ENCODE data around the gene TFF2. TPM values are rescaled to one million over a fixed set of nuclear protein-coding genes. Genes with fewer than 3 reads are reported as not detected.
A peak's percentile ranks its signal among the peaks of the same experiment; 100 is the strongest.

The TFF2 gene
- total RNA-seq, 4 donors from 2014 or later, result not detected

GRCh38 chr21:42338729-42339715, 11.8 kb downstream of the TFF2 start:
- intact Hi-C loops (cut with DNase I; ENCODE audit: low total_unique reads), result loop anchor here (10.0 kb wide), 1 partner anchor 196 kb away; no protein-coding TSS in a partner anchor
- in situ Hi-C loops (cut with MboI; ENCODE audit: low sequenced_read_pairs in 4 of 4), result loop anchor here in 1 of 4 donors (25.0 kb wide), 1 partner anchor 98 kb away; no protein-coding TSS in a partner anchor

GRCh38 chr21:42337830-42338728, 12.7 kb downstream of the TFF2 start:
- in situ Hi-C loops (cut with MboI; ENCODE audit: low sequenced_read_pairs in 4 of 4) (loop anchor here in 1 of 4 donors (25.0 kb wide), 1 partner anchor 99 kb away; no protein-coding TSS in a partner anchor), intact Hi-C loops (cut with DNase I; ENCODE audit: low total_unique reads) (loop anchor here (10.0 kb wide), 1 partner anchor 197 kb away; no protein-coding TSS in a partner anchor)
- Histone ChIP-seq H3K27me3 (peaks cover 7 to 18% (median 8%) of the 10 kb centered on the region in 3 donors), H3K36me3 (no peaks in the 10 kb centered on the region), H3K9me3 (no peaks in the 10 kb centered on the region), H3K4me3 (peak overlapping the region in 1 of 4 donors; percentile 30), H3K4me1 (no peaks in the 10 kb centered on the region), H3K27ac (no peak overlapping the region)
- TF ChIP-seq CTCF (IDR thresholded peaks at IDR 0.05 in 4 of 5, conservative IDR thresholded peaks at IDR 0.05 in 1 of 5) (peak in 3 of 5 experiments; percentile 45 to 62 (median 50)), POLR2A (IDR thresholded peaks at IDR 0.05) (no peak)
- ATAC-seq, result peak; percentile 69 to 89
- peak; percentile 18 to 42 for DNase-seq

More at GRCh38 chr21:42338729-42339715, 11.8 kb downstream of the TFF2 start:
- ATAC-seq, result no peak
- TF ChIP-seq CTCF (IDR thresholded peaks at IDR 0.05 in 4 of 5, conservative IDR thresholded peaks at IDR 0.05 in 1 of 5), result no peak
- no peak for TF ChIP-seq POLR2A (IDR thresholded peaks at IDR 0.05)
- no peak for DNase-seq
- Histone ChIP-seq H3K36me3 (no peaks in the 10 kb centered on the region), H3K27me3 (peaks cover 3 to 15% (median 7%) of the 10 kb centered on the region in 3 donors), H3K4me1 (no peaks in the 10 kb centered on the region), H3K4me3 (no peak overlapping the region), H3K27ac (no peak overlapping the region), H3K9me3 (no peaks in the 10 kb centered on the region)

- ATAC-seq (no peak), DNase-seq (no peak)
- no peak for TF ChIP-seq POLR2A (IDR thresholded peaks at IDR 0.05)
- TF ChIP-seq CTCF (IDR thresholded peaks at IDR 0.05 in 4 of 5, conservative IDR thresholded peaks at IDR 0.05 in 1 of 5), result no peak
- Histone ChIP-seq H3K27ac (no peak overlapping the region), H3K4me1 (no peaks in the 10 kb centered on the region), H3K36me3 (no peaks in the 10 kb centered on the region), H3K4me3 (no peak overlapping the region), H3K27me3 (peaks cover 7 to 22% (median 12%) of the 10 kb centered on the region in 3 donors), H3K9me3 (no peaks in the 10 kb centered on the region)
- in situ Hi-C loops (cut with MboI; ENCODE audit: low sequenced_read_pairs in 4 of 4), result loop anchor here in 1 of 4 donors (25.0 kb wide), 1 partner anchor 100 kb away; no protein-coding TSS in a partner anchor
- intact Hi-C loops (cut with DNase I; ENCODE audit: low total_unique reads), result loop anchor here (10.0 kb wide), 1 partner anchor 198 kb away; no protein-coding TSS in a partner anchor
Observed at GRCh38 chr21:42337276-42337675, 13.5 kb downstream of the TFF2 start.

- ATAC-seq, result no peak
- intact Hi-C loops (cut with DNase I; ENCODE audit: low total_unique reads) (loop anchor here (10.0 kb wide), 1 partner anchor 199 kb away; no protein-coding TSS in a partner anchor), in situ Hi-C loops (cut with MboI; ENCODE audit: low sequenced_read_pairs in 4 of 4) (loop anchor here in 1 of 4 donors (25.0 kb wide), 1 partner anchor 101 kb away; no protein-coding TSS in a partner anchor)
- no peak for DNase-seq
- TF ChIP-seq CTCF (IDR thresholded peaks at IDR 0.05 in 4 of 5, conservative IDR thresholded peaks at IDR 0.05 in 1 of 5) (no peak), POLR2A (IDR thresholded peaks at IDR 0.05) (no peak)
- H3K36me3 ChIP-seq, result no peaks in the 10 kb centered on the region
- H3K4me1 ChIP-seq, result no peaks in the 10 kb centered on the region
- H3K27me3 ChIP-seq, result peaks cover 7 to 22% (median 22%) of the 10 kb centered on the region in 3 donors
- peaks cover 0 to 5% (median 0%) of the 10 kb centered on the region in 3 donors for H3K9me3 ChIP-seq
- no peak overlapping the region for H3K4me3 ChIP-seq
- H3K27ac ChIP-seq, result no peak overlapping the region
Observed at GRCh38 chr21:42336054-42336453, 14.7 kb downstream of the TFF2 start.

Data from gastrocnemius medialis (tissue), 4 donors.